Panc1 (cell line): ENCODE results near the gene TP53I11. TPM values are rescaled to one million over a fixed set of nuclear protein-coding genes. Genes with fewer than 3 reads are reported as not detected.

Source experiments
- ATAC-seq: fragments of 200-7000 bp; cut with Tn5 transposase; 2 replicates; pipeline ENCODE4 v1.9.1; 2020; ENCODE audit warnings: mild to moderate bottlenecking, moderate library complexity
- BruUV-seq: library from RNA; stranded (reverse); fragments of 400-500 nt; replicated peaks from 2 replicates; lab custom pipeline; 2021; lab: Mats Ljungman, UMichigan
- CTCF ChIA-PET: fragments of 300-600 bp; sonication (Branson Sonifier 250); formaldehyde crosslinking; loops from one replicate; lab custom pipeline; 2022; ENCODE audit warnings: antibody characterized with exemption; lab: Charles Lee
- POLR2A ChIA-PET: fragments of 300-600 bp; sonication (Branson Sonifier 250); formaldehyde crosslinking; loops from one replicate; lab custom pipeline; 2022; ENCODE audit warnings: antibody characterized with exemption; lab: Charles Lee
- DNase-seq: peaks from one replicate; pipeline ENCODE4 v3.0.0-alpha.2; 2010; ENCODE audit warnings: low read depth, low spot score
- H3K27ac ChIP-seq: 2 replicates; pipeline ENCODE4 v1.5.1; 2011; ENCODE audit warnings: mild to moderate bottlenecking, low read length, inconsistent platforms
- H3K27me3 ChIP-seq: fragments of 200-500 bp; sonication (Bioruptor generic); 2 replicates; pipeline ENCODE4 v1.6.0; 2014; ENCODE audit warnings: low read length, inconsistent platforms; ENCODE audit not compliant: control insufficient read depth, insufficient read depth
- H3K36me3 ChIP-seq: fragments of 200-500 bp; sonication (Bioruptor generic); 2 replicates; pipeline ENCODE4 v1.5.1; 2014; ENCODE audit warnings: inconsistent platforms, mild to moderate bottlenecking, low read length, moderate library complexity; ENCODE audit not compliant: control insufficient read depth, insufficient read depth
- H3K4me1 ChIP-seq: 2 replicates; pipeline ENCODE4 v1.5.1; 2011; ENCODE audit warnings: inconsistent platforms, mild to moderate bottlenecking, low read length, moderate library complexity; ENCODE audit not compliant: control insufficient read depth, insufficient read depth
- H3K4me3 ChIP-seq, 2 experiments: 2 replicates each; pipeline ENCODE4 v1.5.1; 2011 to 2012; ENCODE audit warnings: low read depth in 2 of 2, low read length in 2 of 2, mild to moderate bottlenecking in 2 of 2, inconsistent platforms in 1 of 2, moderate library complexity in 1 of 2
- H3K9me3 ChIP-seq: fragments of 200-500 bp; sonication (Bioruptor generic); 2 replicates; pipeline ENCODE4 v1.5.1; 2014; ENCODE audit warnings: low read depth, mild to moderate bottlenecking, inconsistent platforms, low read length, moderate library complexity; ENCODE audit not compliant: control insufficient read depth, insufficient read depth
- POLR2AphosphoS5 ChIP-seq: IDR thresholded peaks from 2 replicates; pipeline ENCODE4 v1.6.1; 2012; ENCODE audit warnings: mild to moderate bottlenecking, low read depth, low read length, moderate library complexity
- SIN3A ChIP-seq: IDR thresholded peaks from 2 replicates; pipeline ENCODE4 v1.6.1; 2012; ENCODE audit warnings: low read depth, mild to moderate bottlenecking, low read length, moderate library complexity, borderline replicate concordance; ENCODE audit not compliant: insufficient read depth
- TCF7L2 ChIP-seq: IDR thresholded peaks from 2 replicates; pipeline ENCODE4 v1.6.1; 2011; ENCODE audit warnings: mild to moderate bottlenecking, low read depth, low read length, inconsistent platforms
- in situ Hi-C: cut with HindIII; loops from 2 replicates; pipeline ENCODE4 v1.10.0; 2016; ENCODE audit warnings: low sequenced_read_pairs, low pct_unique_long_range_greater_than_20kb
- intact Hi-C: fragments of 100-400 bp; cut with micrococcal nuclease; formaldehyde crosslinking; loops from one replicate; pipeline ENCODE4 v1.10.0; 2022; ENCODE audit not compliant: unreplicated experiment
- total RNA-seq: library from RNA; stranded (reverse); gene quantifications from one replicate; pipeline ENCODE4 v1.2.1, GENCODE V29; 2021; ENCODE audit not compliant: unreplicated experiment
- TF ChIP-seq, protein P1 (sequence below), 2 experiments: IDR thresholded peaks; 2 replicates each; pipeline ENCODE4 v1.6.1; 2011 to 2012; ENCODE audit warnings: low read depth in 2 of 2, control low read depth in 1 of 2, low read length in 1 of 2, mild to moderate bottlenecking in 1 of 2, moderate library complexity in 1 of 2; ENCODE audit not compliant: insufficient read depth in 1 of 2
- TF ChIP-seq, protein P2 (sequence below): fragments of 450-650 bp; IDR thresholded peaks from 2 replicates; pipeline ENCODE4 v1.5.1; 2017; ENCODE audit warnings: mild to moderate bottlenecking

Gene TP53I11
- total RNA-seq, 1 experiment from 2014 or later: 132 TPM

DNA sequence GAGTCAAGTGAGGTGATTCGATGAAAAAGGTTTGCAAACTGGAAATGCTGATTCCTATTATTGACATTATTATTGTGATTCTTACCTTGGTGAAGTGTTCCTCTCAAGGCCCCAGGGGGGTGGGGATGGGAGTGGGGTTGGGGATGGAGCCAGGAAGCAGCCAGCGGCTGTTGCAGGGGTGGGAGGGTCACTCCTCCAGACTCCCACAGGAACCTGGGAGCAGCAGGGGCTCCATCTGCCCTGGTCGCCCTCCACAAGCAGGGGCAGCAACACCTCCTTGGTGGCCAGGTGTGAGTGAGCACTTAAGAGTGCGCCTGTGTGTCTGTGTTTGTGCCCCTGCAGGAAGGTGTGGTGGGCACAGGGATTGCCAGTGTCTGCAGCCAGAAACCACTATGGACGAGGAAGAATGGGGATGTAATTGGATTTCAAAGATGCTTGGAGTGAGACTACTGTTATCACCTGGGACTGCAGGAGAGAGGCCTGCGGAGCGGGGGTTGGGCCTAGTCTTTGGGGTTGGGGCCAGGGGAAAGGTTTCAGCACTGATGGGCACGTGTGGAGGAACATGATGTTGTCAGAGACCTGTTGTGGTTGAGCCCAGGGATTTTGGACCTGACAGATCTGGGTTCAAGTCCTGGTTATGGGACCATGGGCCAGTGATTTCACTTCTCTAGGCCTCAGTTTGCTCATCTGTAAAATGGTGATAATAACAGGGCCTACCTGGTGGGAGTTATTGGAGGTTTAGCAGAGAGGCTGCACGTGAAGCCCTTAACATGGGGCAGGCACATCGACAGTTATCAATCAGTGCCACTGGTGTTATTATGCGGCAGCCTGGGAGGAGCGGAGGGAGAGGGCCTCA, 3.6 kb upstream of the TP53I11 start:
- in situ Hi-C loops: no loop called here
- Histone ChIP-seq H3K9me3 (no peaks in the 10 kb centered on the region), H3K27ac (peak overlapping the region; percentile 54), H3K4me1 (peaks cover 27% of the 10 kb centered on the region), H3K4me3 (no peak overlapping the region), H3K36me3 (no peaks in the 10 kb centered on the region; the same call in 1 of the 2 replicates), H3K27me3 (no peaks in the 10 kb centered on the region)
- no TSS peak for BruUV-seq
- DNase-seq (no peak), ATAC-seq (no peak)
- intact Hi-C loops: no loop called here
- TF ChIP-seq TCF7L2: no peak
- TF ChIP-seq, protein P1, sequence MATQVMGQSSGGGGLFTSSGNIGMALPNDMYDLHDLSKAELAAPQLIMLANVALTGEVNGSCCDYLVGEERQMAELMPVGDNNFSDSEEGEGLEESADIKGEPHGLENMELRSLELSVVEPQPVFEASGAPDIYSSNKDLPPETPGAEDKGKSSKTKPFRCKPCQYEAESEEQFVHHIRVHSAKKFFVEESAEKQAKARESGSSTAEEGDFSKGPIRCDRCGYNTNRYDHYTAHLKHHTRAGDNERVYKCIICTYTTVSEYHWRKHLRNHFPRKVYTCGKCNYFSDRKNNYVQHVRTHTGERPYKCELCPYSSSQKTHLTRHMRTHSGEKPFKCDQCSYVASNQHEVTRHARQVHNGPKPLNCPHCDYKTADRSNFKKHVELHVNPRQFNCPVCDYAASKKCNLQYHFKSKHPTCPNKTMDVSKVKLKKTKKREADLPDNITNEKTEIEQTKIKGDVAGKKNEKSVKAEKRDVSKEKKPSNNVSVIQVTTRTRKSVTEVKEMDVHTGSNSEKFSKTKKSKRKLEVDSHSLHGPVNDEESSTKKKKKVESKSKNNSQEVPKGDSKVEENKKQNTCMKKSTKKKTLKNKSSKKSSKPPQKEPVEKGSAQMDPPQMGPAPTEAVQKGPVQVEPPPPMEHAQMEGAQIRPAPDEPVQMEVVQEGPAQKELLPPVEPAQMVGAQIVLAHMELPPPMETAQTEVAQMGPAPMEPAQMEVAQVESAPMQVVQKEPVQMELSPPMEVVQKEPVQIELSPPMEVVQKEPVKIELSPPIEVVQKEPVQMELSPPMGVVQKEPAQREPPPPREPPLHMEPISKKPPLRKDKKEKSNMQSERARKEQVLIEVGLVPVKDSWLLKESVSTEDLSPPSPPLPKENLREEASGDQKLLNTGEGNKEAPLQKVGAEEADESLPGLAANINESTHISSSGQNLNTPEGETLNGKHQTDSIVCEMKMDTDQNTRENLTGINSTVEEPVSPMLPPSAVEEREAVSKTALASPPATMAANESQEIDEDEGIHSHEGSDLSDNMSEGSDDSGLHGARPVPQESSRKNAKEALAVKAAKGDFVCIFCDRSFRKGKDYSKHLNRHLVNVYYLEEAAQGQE (IDR thresholded peaks at IDR 0.05; ENCODE audit: insufficient read depth in 1 of 2, low read depth in 2 of 2, low read length in 1 of 2): no peak
- ChIA-PET CTCF (no interaction called here), POLR2A (no interaction called here)

DNA sequence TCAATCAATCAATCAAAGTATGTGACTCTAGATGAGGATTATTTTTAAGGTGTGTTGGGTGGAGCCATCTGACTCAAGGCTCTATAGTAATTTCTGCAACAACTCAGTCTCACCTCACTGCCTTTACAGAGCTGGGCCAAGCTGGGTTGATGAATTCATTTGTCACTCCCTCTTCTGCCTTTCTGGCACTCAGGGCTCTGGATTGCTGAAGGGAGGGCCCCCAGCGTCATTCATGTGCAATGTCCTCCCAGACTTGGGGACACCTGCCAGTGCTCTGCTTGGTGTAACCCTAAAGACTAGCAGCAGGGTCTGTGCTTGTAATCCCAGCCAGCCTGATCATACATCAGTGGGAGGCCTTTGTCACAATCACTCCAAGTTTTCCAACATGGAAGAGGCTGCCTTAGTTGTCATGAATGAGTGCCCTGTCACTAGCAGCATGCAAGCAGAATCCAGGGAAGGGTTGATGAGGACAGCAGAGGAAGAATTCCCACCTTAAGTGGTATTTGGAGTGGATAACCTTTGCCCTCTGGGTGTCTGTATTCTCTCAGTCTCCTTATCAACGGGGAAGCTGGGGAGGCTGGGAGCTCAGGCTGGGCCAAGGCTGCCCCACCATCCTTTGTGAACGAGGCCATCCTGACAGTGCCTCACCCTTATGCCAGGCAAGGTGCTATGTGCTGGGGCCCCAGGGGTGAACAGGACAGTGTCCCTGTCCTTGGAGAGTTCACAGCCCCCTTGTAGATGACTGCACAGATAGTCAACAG, 2.0 kb upstream of the TP53I11 start:
- Histone ChIP-seq H3K4me1 (peaks cover 29% of the 10 kb centered on the region), H3K4me3 (no peak overlapping the region), H3K27me3 (no peaks in the 10 kb centered on the region), H3K27ac (no peak overlapping the region), H3K9me3 (no peaks in the 10 kb centered on the region), H3K36me3 (no peaks in the 10 kb centered on the region; the same call in 1 of the 2 replicates)
- POLR2A ChIA-PET: interaction anchor here (0.5 kb wide), 1 partner anchor 126 kb away, joined by 4 read pairs; no protein-coding TSS in a partner anchor
- DNase-seq: no peak
- no peak for ATAC-seq
- CTCF ChIA-PET: no interaction called here
- intact Hi-C loops (no loop called here), in situ Hi-C loops (no loop called here)
- BruUV-seq: no TSS peak
- TF ChIP-seq, protein P1 (IDR thresholded peaks at IDR 0.05; ENCODE audit: insufficient read depth in 1 of 2, low read depth in 2 of 2, low read length in 1 of 2): no peak
- TF ChIP-seq, protein P2, sequence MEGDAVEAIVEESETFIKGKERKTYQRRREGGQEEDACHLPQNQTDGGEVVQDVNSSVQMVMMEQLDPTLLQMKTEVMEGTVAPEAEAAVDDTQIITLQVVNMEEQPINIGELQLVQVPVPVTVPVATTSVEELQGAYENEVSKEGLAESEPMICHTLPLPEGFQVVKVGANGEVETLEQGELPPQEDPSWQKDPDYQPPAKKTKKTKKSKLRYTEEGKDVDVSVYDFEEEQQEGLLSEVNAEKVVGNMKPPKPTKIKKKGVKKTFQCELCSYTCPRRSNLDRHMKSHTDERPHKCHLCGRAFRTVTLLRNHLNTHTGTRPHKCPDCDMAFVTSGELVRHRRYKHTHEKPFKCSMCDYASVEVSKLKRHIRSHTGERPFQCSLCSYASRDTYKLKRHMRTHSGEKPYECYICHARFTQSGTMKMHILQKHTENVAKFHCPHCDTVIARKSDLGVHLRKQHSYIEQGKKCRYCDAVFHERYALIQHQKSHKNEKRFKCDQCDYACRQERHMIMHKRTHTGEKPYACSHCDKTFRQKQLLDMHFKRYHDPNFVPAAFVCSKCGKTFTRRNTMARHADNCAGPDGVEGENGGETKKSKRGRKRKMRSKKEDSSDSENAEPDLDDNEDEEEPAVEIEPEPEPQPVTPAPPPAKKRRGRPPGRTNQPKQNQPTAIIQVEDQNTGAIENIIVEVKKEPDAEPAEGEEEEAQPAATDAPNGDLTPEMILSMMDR: no peak
- TF ChIP-seq POLR2AphosphoS5: no peak
- no peak for TF ChIP-seq SIN3A
- no peak for TF ChIP-seq TCF7L2
